GM18499 (cell line): Measurements from ENCODE around the gene KRT27.
"Not testable (repeated sequence)": the region's sequence is repeated elsewhere in the genome, so short reads cannot be mapped to it uniquely, and the experiment has no call there.

ENCODE experiments used
- ATAC-seq: cut with Tn5 transposase; IDR thresholded peaks from one replicate; pipeline ENCODE4 v1.9.1; 2021; ENCODE audit warnings: moderate number of reproducible peaks; ENCODE audit not compliant: insufficient read depth, unreplicated experiment

The KRT27 gene, protein sequence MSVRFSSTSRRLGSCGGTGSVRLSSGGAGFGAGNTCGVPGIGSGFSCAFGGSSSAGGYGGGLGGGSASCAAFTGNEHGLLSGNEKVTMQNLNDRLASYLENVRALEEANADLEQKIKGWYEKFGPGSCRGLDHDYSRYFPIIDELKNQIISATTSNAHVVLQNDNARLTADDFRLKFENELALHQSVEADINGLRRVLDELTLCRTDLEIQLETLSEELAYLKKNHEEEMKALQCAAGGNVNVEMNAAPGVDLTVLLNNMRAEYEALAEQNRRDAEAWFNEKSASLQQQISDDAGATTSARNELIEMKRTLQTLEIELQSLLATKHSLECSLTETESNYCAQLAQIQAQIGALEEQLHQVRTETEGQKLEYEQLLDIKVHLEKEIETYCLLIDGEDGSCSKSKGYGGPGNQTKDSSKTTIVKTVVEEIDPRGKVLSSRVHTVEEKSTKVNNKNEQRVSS

DNA sequence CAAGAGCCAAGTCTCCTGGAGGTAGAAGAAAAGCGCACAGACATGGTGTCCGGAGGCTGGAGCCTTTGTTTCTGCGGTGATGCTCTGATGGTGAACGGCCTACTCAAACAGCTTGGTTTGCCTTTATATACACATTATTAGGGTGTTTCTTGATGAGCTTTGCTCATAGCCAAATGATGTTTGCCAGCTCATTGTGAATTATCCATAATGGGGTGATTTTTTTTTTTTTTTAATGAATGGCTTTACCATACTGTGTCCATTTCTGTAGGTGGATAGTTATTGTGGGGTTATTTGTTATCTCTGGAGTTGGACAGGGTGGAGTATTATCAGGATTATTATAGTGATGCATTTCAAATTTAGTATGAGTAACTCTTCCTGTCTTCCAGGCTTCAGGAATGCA lies at the start of gene KRT27:
Gene KRT27 (minus strand): TSS at position 101 of the 400 bp plus-strand sequence. CDS start 57 bp downstream, at position 44.
- ATAC-seq: no peak

DNA sequence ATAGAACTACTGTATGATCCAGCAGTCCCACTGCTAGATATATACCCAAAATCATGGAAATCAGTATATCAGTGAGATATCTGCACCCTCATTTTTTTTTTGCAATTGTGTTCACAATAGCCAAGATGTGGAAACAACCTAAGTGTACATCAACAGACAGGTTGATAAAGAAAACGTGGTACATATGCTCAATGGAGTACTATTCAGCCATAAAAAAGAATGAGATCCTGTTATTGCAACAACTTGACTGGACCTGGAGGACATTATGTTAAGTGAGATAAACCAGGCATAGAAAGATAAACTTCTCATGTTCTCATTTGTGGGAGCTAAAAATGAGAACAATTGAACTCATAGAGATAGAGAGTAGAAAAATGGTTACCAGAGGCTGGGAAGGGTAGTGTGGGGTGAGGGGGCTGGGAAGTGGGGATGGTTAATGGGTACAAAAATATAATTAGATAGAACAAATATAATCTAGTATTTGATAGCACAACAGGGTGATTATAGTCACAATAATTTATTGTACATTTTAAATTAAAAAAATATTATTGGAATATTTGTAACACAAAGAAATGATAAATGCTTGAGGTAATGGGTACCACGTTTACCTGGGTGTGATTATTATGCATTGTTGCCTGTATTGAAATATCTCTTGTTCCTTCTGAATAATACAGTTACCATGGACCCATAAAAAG lies 47.9 kb upstream of the KRT27 start:
- no peak for ATAC-seq

DNA sequence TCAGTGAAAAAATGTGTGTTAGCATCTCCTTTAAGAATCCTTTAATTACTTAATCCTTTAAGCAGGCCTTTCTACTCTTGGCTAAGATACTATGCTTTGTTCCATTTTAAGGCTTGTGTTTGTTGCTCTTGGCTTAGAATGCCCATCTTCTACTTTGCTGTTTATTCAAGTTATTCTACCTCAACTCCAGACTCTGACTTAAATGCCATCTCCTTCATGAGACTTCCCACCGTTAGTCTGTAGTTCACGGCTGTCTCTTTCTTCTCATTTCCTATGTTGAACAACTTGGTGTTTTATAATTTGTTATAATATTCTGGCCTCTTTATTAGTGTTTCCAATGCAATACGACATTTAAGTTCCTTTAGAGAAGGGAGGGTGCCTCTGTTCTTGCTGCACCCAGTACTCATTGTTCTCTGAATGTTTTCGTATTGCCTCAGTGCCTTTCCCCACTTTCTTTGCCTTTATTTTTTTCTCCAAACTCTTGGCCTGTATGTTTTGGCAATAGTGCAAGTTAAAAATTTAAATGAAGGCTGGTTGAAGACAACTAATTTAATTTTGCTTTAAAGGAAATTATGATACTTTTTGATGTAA lies 46.2 kb upstream of the KRT27 start:
- ATAC-seq: no peak

DNA sequence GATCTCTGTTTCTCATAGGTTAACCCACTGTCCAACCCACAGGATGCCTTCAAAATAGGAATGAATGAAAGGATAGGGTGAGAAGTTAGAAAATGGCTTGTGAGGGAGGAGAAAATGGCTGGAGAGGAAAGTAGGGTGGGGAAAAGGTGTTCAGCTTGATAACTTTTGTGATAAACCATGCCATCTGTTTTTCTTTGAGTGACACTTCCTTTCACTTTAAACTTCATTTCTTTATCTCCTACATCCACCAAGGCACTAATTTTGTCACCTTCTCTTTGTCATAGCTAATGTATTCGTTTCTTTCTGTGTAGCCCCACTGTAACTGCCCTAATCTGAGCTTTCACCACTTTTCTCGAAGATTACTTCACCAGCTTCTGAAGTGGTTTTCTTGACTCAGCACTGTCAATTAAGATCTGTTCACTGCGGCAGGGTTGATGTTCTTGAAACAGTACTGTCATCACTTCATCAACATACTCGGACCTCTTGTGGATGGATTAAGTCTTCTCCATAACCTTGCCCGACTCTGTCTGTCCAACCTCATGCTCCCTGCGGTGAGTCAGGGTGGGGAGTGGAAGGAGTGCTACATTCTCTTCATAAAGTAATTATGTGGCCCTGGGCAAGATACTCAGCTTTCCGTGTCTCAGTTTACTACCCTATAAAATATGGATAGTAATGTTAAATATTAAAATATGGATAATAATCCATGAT lies 45.5 kb upstream of the KRT27 start:
- ATAC-seq: no peak

DNA sequence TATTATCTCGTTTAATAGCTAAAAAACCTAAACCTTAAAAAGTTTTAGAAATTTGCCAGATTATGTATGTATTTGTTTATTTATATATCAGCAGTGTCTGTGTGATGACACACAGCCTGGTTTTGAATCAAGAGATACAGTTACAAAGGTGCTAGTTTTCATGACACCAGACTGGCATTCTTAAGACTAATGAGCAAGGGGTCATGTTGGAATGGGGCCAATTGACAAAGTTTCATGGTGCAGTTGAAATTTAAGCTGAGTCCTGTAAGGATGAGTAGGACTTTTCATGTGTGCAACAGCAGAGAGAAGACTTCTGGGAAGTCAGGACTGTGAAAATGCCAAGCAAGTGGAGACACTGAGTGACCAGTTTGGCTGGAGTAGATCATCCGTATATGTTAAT lies 43.2 kb upstream of the KRT27 start:
- ATAC-seq: no peak

DNA sequence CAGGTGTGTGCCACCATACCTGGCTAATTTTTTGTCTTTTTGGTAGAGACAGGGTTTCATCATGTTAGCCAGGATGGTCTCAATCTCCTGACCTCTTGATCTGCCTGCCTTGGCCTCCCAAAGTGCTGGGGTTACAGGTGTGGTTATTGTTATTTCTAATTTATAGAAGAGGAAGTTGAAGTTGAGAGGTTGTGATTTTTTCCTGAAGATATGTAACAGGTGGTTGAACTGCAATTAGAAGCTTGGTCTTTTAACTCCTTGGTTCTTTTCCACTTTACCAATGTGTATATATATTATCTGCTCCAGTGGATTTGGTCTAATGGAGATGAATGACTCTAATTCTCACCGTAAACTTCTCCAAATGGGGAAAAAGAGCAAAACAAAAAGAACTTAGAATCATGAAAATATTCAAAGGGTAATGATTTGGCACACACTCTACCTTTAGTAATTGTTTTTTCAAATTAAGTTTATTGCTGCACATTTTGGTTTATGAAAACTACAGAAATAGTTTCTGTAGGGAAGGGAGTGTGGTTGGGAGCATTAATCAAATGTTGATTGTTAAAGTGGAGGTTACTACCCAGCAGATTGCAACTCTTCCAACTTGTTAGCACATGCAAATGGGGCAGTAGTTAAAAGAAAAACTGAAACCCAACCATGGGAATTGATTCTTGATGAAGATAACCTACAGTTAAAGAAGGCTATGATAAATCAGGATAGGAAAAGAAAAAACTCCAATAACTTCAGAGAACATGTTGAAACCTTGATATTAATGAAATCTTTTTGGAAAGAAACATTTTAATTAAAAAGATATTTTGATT lies 41.9 kb upstream of the KRT27 start:
- ATAC-seq: no peak

DNA sequence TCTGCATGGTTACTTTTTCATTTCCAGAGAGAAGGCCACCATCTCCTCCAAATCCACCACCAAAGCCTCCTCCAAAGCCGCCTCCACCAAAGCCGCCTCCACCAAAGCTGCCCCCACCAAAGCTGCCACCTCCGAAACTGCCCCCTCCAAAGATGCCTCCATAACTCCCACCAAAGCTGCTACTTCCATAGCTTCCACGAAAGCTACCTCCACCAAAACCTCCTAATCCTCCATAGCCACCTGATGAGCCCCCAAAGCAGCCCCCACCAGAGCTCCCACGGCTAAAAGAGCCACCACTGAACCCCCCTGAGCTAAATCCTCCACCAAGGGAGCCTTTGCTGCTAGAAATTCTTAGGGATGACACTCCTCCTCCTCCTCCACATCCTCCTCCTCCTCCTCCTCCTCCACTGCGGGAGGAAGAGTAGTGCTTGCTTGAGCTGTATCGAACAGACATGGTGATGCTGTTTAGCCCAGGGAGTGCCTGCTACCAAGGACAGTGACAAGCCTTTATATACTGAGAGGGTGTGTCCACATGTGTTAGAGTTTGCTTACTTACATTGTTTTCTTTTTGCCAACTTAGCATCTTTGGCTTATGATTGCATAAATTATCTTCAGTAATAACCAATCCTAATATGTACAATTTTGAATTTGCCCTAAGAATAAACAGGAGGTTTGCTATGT lies 39.9 kb upstream of the KRT27 start, which contains the start of gene KRT10:
Gene KRT10 (minus strand): TSS at position 483 of the 681 bp plus-strand sequence. CDS start 29 bp downstream, at position 454.
- ATAC-seq: no peak

DNA sequence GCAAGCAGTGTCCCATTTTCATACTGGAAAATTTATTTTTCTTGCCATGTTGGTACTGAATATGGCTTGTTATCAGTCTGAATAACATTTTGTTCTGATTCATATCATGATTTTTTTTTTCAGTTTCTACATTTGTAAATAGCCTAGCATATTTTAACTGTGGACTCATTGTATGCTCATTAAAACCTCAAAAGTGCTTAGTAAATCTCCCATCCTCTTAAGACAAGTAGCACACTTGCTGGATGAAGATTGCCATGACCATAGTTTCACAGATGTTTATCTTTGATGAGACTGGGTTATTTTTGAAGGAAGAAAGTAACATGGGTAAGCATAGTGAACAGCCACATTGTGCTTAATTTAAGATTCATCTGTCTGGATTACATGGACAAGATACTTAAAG lies 39.2 kb upstream of the KRT27 start:
- no peak for ATAC-seq

DNA sequence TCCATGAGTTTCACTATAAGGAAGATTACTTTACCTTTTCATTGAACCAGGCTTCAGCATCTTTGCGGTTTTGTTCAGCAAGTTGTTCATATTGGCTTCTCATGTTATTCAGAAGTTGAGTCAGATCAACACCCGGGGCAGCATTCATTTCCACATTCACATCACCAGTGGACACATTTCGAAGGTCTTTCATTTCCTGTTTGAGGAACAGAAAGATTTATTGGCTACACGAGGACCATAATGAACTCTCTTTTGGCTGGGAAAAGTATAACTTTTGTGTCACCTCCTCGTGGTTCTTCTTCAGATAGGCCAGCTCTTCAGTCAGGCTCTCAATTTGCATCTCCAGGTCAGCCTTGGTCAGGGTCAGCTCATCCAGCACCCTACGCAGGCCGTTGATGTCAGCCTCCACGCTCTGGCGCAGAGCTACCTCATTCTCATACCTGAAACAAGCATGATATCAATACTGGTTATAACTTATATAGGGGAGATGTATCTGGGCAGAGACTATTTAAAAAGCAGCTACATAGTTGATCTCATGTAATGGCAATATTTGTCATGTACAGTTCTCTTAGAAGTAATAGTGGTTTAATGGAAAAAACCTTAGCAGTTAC lies 38.0 kb upstream of the KRT27 start:
- ATAC-seq: no peak

DNA sequence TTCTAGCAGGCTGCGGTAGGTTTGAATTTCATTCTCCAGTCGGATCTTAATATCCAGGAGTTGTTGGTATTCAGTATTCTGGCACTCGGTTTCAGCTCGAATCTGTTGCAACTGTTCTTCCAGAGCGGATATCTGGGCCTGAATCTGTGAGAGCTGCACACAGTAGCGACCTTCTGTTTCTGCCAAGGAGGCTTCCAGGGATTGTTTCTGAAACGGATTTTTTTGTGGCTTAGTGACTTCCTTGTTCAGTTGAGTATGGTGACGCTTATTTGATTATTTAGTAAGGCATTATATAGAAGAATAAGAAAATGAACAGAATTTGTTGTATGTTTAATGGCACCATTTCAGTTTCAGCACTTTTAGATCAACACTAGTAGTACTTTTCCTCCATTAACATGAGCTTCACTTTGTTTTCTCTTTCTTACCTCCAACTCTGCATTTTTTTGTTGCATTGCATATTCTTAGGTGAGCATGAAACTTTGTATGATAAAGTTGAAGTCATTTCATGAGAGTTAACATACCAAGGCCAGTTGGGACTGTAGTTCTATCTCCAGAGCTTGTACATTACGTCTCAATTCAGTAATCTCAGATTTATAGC lies 37.3 kb upstream of the KRT27 start:
- no peak for ATAC-seq

DNA sequence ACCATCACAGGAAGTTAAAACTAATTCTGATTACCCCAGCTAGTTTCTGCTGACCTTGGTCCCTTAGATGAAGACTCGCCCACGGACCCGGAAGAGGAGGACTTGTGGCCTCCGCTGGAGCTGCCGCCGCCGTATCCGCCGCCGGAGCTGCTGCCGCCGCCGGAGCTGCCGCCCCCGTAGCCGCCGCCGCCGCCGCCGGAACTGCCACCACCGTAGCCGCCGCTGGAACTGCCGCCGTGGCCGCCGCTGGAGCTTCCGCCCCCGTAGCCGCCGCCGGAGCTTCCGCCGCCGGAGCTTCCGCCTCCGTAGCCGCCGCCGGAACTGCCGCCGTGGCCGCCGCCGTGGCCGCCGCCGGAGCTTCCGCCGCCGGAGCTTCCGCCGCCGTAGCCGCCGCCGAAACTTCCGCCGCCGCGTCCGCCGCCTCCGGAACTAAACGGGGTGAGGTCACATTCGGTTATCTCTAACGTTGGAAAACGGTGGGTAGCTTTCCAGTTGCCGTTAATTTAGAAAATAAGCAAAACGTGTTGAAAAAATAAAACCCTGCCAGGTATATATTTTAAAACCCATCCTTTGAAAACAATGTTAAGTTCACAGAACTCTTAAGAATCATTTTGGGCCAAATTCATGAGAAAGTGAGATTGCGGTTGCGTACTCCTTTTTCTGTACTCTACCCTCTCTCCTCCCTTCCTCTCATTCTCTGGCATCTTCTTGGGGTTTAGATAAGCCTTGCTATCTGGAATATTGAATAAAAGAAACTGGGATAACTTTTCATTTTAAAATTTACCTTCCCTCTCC lies 36.6 kb upstream of the KRT27 start:
- ATAC-seq: no peak

DNA sequence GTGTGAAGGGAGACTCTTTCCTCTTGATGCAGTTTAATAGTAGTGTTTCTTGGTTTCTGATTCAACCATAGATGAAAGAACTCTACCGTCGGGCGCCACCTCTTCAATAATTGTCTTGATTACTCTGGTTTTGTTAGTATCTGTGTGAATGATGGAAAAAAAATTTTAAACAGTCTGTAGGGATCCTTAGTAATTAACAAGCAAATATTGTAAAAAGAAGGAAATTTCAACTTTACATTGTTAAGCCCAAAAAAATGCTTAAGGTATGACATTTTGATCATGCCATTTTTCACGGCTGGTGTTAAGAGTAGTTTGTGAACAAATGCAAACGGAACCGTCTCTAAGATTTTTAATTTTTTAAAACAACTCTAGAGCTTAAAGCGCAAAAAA lies 36.0 kb upstream of the KRT27 start:
- no peak for ATAC-seq

DNA sequence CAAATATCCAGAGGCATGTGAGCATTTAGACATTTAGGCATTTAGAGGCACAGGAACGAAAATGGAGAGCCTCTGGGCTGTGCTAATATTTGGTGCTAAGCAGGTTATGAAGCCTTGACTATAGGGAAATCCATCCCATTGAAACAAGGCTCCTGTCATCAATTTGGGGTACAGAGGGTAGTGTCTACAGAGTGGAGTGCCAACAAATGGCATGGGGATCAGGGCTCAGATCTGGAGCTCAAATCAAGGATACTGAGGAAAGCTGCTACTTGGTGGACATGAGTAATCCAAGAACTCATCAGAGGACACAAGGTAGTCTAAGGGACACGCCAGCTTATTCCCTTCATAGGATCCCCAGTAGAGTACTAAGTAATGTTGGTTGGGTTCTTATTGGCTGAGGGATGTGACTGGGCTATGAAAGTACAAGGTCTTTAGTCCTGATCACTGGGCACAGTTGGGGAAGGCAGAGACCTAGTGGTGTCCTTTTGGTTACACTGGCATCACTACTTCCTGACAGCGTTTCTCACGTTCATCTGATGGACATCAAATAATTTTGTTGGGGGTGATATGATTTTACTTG lies 34.8 kb upstream of the KRT27 start:
- ATAC-seq: no peak

DNA sequence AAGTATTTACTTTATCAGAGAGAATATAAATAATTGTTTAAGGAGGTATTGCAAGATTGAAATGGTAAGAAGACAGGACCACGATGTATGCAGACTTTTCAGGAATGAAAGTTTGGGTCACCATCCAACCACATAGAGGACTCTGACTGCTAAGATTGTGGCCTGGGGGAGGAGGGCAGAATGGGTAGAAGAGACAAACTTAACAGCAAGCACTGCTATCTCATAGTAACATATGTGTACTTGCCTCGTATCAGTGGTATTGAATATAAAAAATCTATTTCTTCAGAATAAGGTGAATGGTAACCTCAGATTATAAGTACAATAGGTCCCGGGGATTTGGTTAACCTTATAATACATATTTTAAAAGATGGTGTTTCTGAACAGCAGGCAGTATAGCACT lies 34.2 kb upstream of the KRT27 start:
- ATAC-seq: no peak

DNA sequence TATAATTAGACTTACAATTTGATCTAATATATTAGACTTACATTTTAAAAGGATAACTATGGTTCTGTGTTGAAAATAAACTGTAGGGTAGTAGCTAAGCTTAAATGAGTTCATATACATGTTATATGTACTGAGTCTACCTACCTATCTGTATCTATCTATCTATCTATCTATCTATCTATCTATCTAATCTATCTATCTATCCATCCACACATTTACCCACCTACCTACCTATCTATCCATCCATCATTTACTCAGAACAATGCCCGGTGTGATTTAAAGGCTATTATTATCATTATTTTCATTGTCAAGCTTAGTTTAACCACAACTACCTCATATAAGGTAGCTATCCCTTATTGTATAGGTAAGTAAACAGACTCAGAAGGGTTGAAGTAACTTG lies 33.0 kb upstream of the KRT27 start:
- no peak for ATAC-seq

DNA sequence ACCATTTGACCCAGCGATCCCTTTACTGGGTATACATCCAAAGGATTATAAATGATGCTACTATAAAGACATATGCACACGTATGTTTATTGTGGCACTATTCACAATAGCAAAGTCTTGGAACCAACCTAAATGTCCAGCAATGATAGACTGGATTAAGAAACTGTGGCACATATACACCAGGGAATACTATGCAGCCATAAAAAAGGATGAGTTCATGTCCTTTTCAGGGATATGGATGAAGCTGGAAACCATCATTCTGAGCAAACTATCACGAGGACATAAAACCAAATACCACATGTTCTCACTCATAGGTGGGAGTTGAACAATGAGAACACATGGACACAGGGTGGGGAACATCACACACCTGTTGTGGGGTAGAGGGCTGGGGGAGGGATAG lies 32.3 kb upstream of the KRT27 start:
- ATAC-seq: not testable (repeated sequence)

DNA sequence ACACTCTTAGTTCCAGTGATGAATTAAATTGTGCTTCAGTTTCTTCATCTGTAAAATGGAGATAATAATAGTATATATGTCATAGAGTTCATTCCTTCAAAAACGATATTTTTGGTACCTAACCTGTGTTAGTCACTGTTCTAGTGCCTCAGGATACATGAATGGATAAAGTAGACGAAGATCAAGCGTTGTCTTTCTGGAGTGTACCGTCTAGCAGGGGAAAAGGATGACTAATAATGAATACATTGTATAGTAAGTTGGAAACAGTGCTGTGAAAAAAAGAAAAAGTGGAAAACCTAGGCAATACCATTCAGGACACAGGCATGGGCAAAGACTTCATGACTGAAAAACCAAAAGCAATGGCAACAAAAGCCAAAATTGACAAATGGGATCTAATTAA lies 31.5 kb upstream of the KRT27 start:
- no peak for ATAC-seq
